Neural cell (in vitro differentiated cells): ENCODE measurements around the gene DNM1. TPM values are rescaled to one million over a fixed set of nuclear protein-coding genes. Genes with fewer than 3 reads are reported as not detected.

Experiments
- H2AFZ ChIP-seq: fragments of 200-600, 300-800 bp; sonication (generic), shearing (Covaris generic); 2 replicates; pipeline ENCODE4 v1.6.0; 2014; ENCODE audit warnings: low read depth, mild to moderate bottlenecking, antibody characterized with exemption, low read length, moderate library complexity
- H3F3A ChIP-seq: fragments of 200-600 bp; shearing (Covaris generic); 2 replicates; pipeline ENCODE4 v1.6.1; 2016; ENCODE audit warnings: mild to moderate bottlenecking, moderate library complexity, mixed read lengths, antibody characterized with exemption, low read length; ENCODE audit not compliant: insufficient read depth, poor library complexity, severe bottlenecking
- H3K27ac ChIP-seq: fragments of 200-600, 300-800 bp; sonication (generic), shearing (Covaris generic); 2 replicates; pipeline ENCODE4 v1.5.1; 2014; ENCODE audit warnings: mild to moderate bottlenecking, low read length, moderate library complexity
- H3K27me3 ChIP-seq: fragments of 300-800, 200-600 bp; sonication (generic), shearing (Covaris generic); 2 replicates; pipeline ENCODE4 v1.6.0; 2014; ENCODE audit warnings: mild to moderate bottlenecking, low read depth, low read length, moderate library complexity; ENCODE audit not compliant: insufficient read depth
- H3K36me3 ChIP-seq: fragments of 300-800, 200-600 bp; sonication (generic), shearing (Covaris generic); 2 replicates; pipeline ENCODE4 v1.5.1; 2014; ENCODE audit warnings: mild to moderate bottlenecking, antibody characterized with exemption, low read length, moderate library complexity; ENCODE audit not compliant: insufficient read depth
- H3K4me2 ChIP-seq: fragments of 300-800, 200-600 bp; sonication (generic), shearing (Covaris generic); 2 replicates; pipeline ENCODE4 v1.6.0; 2014; ENCODE audit warnings: mild to moderate bottlenecking, low read length
- H3K4me3 ChIP-seq: fragments of 300-800, 200-600 bp; sonication (generic), shearing (Covaris generic); 2 replicates; pipeline ENCODE4 v1.5.1; 2014; ENCODE audit warnings: mild to moderate bottlenecking, low read length, moderate library complexity
- H3K79me2 ChIP-seq: fragments of 200-600 bp; shearing (Covaris generic); replicated peaks from 2 replicates; pipeline ENCODE4 v1.6.0; 2014; ENCODE audit warnings: mild to moderate bottlenecking, low read length, moderate library complexity; ENCODE audit not compliant: insufficient read depth
- H3K9ac ChIP-seq: fragments of 300-800, 200-600 bp; sonication (generic), shearing (Covaris generic); 2 replicates; pipeline ENCODE4 v1.6.1; 2016; ENCODE audit warnings: mild to moderate bottlenecking, low read length, mixed read lengths
- H3K9me2 ChIP-seq: fragments of 200-600 bp; shearing (Covaris generic); 2 replicates; pipeline ENCODE4 v1.6.1; 2016; ENCODE audit warnings: mild to moderate bottlenecking, low read length, mixed read lengths; ENCODE audit not compliant: insufficient read depth
- H3K9me3 ChIP-seq: fragments of 200-600, 300-800 bp; sonication (generic), shearing (Covaris generic); 2 replicates; pipeline ENCODE4 v1.6.1; 2016; ENCODE audit warnings: mild to moderate bottlenecking, mixed run types, low read length, moderate library complexity, mixed read lengths
- H4K20me1 ChIP-seq: fragments of 200-600 bp; shearing (Covaris generic); 2 replicates; pipeline ENCODE4 v1.6.1; 2016; ENCODE audit warnings: mild to moderate bottlenecking, mixed run types; ENCODE audit not compliant: insufficient read depth
- EP300 ChIP-seq: fragments of 450-650 bp; conservative IDR thresholded peaks from 2 replicates; pipeline ENCODE4 v1.6.1; 2014; ENCODE audit warnings: antibody characterized with exemption, mild to moderate bottlenecking, moderate library complexity; ENCODE audit not compliant: poor library complexity, severe bottlenecking
- EZH2 ChIP-seq: fragments of 200-600, 300-800 bp; shearing (Covaris generic), sonication (generic); IDR thresholded peaks from 2 replicates; pipeline ENCODE4 v1.6.1; 2014; ENCODE audit warnings: antibody characterized with exemption, low read length, borderline replicate concordance, mild to moderate bottlenecking; ENCODE audit not compliant: insufficient read depth, poor library complexity, severe bottlenecking
- MXI1 ChIP-seq: fragments of 450-650 bp; conservative IDR thresholded peaks from 2 replicates; pipeline ENCODE4 v1.6.1; 2014; ENCODE audit warnings: antibody characterized with exemption, mild to moderate bottlenecking; ENCODE audit not compliant: poor library complexity, severe bottlenecking
- POLR2AphosphoS5 ChIP-seq: IDR thresholded peaks from 2 replicates; pipeline ENCODE4 v1.6.1; 2012
- RAD21 ChIP-seq: fragments of 450-650 bp; conservative IDR thresholded peaks from 2 replicates; pipeline ENCODE4 v1.6.1; 2014; ENCODE audit warnings: antibody characterized with exemption, mild to moderate bottlenecking, moderate library complexity
- SMC3 ChIP-seq: fragments of 450-650 bp; conservative IDR thresholded peaks from 2 replicates; pipeline ENCODE4 v1.6.1; 2014; ENCODE audit warnings: antibody characterized with exemption, mild to moderate bottlenecking, moderate library complexity; ENCODE audit not compliant: poor library complexity
- TAF1 ChIP-seq: IDR thresholded peaks from 2 replicates; pipeline ENCODE4 v1.6.1; 2012; ENCODE audit warnings: low read depth
- polyA plus RNA-seq: library from polyadenylated mRNA; depleted of rRNA; stranded (reverse); fragments of >200 nt; gene quantifications from 2 replicates; pipeline ENCODE4 v1.2.3, GENCODE V29; 2014
- TF ChIP-seq, protein P1 (sequence below): fragments of 450-650 bp; IDR thresholded peaks from 2 replicates; pipeline ENCODE4 v1.5.1; 2014; ENCODE audit warnings: antibody characterized with exemption, mild to moderate bottlenecking, moderate library complexity; ENCODE audit not compliant: poor library complexity, severe bottlenecking
- TF ChIP-seq, protein P2 (sequence below): IDR thresholded peaks from 2 replicates; pipeline ENCODE4 v1.6.1; 2012; ENCODE audit warnings: borderline replicate concordance

Gene DNM1
- polyA plus RNA-seq, 1 donor from 2014 or later: 104 TPM

DNA sequence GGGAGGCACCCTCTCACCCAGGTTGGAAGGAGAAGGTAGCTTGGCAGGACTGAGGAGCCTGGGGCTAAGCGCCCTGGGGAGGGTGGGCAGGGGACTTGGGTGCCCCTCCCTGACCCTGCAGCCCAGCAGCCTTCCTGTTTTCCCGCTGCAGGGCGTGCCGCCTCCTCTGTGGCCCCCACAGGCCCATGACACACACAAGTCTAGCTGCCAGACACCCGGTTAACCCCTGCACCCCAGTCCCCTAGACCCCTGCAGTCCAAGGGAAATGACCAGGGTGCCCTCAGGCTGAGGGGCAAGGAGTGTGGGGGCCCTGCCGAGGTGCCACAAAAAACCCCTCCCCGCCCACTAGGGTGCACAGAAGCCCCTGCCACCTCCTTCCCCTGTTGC, 39.6 kb downstream of the DNM1 start:
- Histone ChIP-seq H3K9me3 (no peaks in the 10 kb centered on the region), H3K9me2 (no peaks in the 10 kb centered on the region), H3K36me3 (peaks cover 6% of the 10 kb centered on the region), H4K20me1 (no peaks in the 10 kb centered on the region), H3K9ac (no peak overlapping the region), H2AFZ (no peak overlapping the region), H3K4me3 (no peak overlapping the region), H3K27ac (no peak overlapping the region), H3K79me2 (no peaks in the 10 kb centered on the region), H3K27me3 (no peaks in the 10 kb centered on the region), H3K4me2 (no peak overlapping the region), H3F3A (no peaks in the 10 kb centered on the region)
- TF ChIP-seq TAF1 (no peak), POLR2AphosphoS5 (no peak), EP300 (no peak), EZH2 (no peak), RAD21 (no peak)
- TF ChIP-seq, protein P1, sequence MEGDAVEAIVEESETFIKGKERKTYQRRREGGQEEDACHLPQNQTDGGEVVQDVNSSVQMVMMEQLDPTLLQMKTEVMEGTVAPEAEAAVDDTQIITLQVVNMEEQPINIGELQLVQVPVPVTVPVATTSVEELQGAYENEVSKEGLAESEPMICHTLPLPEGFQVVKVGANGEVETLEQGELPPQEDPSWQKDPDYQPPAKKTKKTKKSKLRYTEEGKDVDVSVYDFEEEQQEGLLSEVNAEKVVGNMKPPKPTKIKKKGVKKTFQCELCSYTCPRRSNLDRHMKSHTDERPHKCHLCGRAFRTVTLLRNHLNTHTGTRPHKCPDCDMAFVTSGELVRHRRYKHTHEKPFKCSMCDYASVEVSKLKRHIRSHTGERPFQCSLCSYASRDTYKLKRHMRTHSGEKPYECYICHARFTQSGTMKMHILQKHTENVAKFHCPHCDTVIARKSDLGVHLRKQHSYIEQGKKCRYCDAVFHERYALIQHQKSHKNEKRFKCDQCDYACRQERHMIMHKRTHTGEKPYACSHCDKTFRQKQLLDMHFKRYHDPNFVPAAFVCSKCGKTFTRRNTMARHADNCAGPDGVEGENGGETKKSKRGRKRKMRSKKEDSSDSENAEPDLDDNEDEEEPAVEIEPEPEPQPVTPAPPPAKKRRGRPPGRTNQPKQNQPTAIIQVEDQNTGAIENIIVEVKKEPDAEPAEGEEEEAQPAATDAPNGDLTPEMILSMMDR: no peak

DNA sequence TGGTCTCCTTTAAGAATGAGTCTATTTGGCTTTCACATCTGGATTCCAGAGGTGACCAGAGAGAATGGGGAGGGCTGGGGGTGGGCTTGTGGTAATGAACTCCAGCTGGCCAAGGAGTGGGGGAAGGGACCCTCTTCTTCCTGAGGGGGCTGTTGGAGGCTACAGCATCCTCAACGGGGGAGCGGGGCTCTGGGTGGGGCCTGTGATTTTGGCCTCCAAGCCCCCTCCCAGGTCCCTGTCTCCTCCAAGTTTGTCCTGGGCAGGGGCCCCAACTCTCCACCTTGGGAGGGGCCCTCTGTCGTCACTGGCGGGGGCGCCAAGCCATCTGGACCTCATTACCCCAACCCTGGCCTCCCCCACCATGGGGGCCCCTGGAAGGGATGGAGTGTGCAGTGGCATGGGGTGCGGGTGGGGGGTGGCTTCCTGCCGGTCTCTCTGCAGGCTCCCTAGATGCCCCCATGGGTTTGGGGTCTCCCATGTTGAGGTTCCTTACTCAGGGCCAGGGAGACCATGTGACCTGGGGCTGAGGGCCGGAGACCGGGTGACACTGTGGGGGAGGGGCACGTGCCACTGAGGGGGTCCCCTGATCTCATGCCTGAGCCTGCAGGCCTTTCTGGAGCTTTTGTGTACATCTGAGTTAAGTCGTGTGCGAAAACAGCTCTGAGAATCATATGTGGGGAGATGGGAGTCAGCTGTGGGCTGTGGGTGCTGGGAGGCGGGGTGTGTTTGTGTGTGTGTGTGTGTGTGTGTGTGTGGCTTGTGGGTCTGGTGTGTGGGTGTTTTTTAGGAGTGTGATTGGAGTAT, 40.2 kb downstream of the DNM1 start:
- peaks cover 6% of the 10 kb centered on the region for H3K36me3 ChIP-seq
- H2AFZ ChIP-seq: no peak overlapping the region
- TF ChIP-seq MXI1 (no peak), EZH2 (no peak), RAD21 (no peak), TAF1 (no peak), EP300 (no peak), SMC3 (no peak), POLR2AphosphoS5 (no peak)
- TF ChIP-seq, protein P2, sequence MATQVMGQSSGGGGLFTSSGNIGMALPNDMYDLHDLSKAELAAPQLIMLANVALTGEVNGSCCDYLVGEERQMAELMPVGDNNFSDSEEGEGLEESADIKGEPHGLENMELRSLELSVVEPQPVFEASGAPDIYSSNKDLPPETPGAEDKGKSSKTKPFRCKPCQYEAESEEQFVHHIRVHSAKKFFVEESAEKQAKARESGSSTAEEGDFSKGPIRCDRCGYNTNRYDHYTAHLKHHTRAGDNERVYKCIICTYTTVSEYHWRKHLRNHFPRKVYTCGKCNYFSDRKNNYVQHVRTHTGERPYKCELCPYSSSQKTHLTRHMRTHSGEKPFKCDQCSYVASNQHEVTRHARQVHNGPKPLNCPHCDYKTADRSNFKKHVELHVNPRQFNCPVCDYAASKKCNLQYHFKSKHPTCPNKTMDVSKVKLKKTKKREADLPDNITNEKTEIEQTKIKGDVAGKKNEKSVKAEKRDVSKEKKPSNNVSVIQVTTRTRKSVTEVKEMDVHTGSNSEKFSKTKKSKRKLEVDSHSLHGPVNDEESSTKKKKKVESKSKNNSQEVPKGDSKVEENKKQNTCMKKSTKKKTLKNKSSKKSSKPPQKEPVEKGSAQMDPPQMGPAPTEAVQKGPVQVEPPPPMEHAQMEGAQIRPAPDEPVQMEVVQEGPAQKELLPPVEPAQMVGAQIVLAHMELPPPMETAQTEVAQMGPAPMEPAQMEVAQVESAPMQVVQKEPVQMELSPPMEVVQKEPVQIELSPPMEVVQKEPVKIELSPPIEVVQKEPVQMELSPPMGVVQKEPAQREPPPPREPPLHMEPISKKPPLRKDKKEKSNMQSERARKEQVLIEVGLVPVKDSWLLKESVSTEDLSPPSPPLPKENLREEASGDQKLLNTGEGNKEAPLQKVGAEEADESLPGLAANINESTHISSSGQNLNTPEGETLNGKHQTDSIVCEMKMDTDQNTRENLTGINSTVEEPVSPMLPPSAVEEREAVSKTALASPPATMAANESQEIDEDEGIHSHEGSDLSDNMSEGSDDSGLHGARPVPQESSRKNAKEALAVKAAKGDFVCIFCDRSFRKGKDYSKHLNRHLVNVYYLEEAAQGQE: no peak
- TF ChIP-seq, protein P1: no peak
- H3K4me3 ChIP-seq: no peak overlapping the region
- no peaks in the 10 kb centered on the region for H3K9me3 ChIP-seq
- no peak overlapping the region for H3K4me2 ChIP-seq
- H3F3A ChIP-seq: no peaks in the 10 kb centered on the region
- no peaks in the 10 kb centered on the region for H3K79me2 ChIP-seq
- no peaks in the 10 kb centered on the region for H3K27me3 ChIP-seq
- H3K27ac ChIP-seq: no peak overlapping the region
- no peaks in the 10 kb centered on the region for H3K9me2 ChIP-seq
- no peak overlapping the region for H3K9ac ChIP-seq
- H4K20me1 ChIP-seq: no peaks in the 10 kb centered on the region
